HCT116 (cell line): ENCODE data around the gene ZFP3.

Experiments
- ELF1 ChIP-seq: IDR thresholded peaks from 2 replicates; pipeline ENCODE4 v1.6.1; 2012; ENCODE audit warnings: low read depth, borderline replicate concordance
- EZH2 ChIP-seq: fragments of 200-600 bp; sonication (generic); IDR thresholded peaks from 2 replicates; pipeline ENCODE4 v1.6.1; 2017; ENCODE audit warnings: antibody characterized with exemption, mixed run types
- FOSL1 ChIP-seq: IDR thresholded peaks from 2 replicates; pipeline ENCODE4 v1.6.1; 2012; ENCODE audit warnings: low read depth
- JUND ChIP-seq: IDR thresholded peaks from 2 replicates; pipeline ENCODE4 v1.6.1; 2012
- POLR2A ChIP-seq: IDR thresholded peaks from 2 replicates; pipeline ENCODE4 v1.7.0; 2011; ENCODE audit warnings: borderline replicate concordance; ENCODE audit not compliant: insufficient read depth, insufficient read length; ENCODE audit errors: extremely low read depth
- RAD21 ChIP-seq: IDR thresholded peaks from 2 replicates; pipeline ENCODE4 v1.6.1; 2012; ENCODE audit warnings: low read depth, mild to moderate bottlenecking
- SIN3A ChIP-seq: IDR thresholded peaks from 2 replicates; pipeline ENCODE4 v1.6.1; 2012; ENCODE audit warnings: low read depth
- SP1 ChIP-seq: IDR thresholded peaks from 2 replicates; pipeline ENCODE4 v1.6.1; 2012; ENCODE audit warnings: low read depth
- YY1 ChIP-seq: IDR thresholded peaks from 2 replicates; pipeline ENCODE4 v1.6.1; 2011; ENCODE audit warnings: low read length, low read depth, moderate library complexity, mild to moderate bottlenecking; ENCODE audit not compliant: insufficient replicate concordance; ENCODE audit errors: extremely low read depth
- ZFX ChIP-seq: fragments of 450-650 bp; IDR thresholded peaks from 2 replicates; pipeline ENCODE4 v1.6.1; 2017
- ZNF274 ChIP-seq: fragments of 200-500 bp; sonication (Bioruptor generic); IDR thresholded peaks from 2 replicates; pipeline ENCODE4 v1.6.1; 2014; ENCODE audit warnings: mild to moderate bottlenecking, low read depth, low read length, inconsistent platforms
- TF ChIP-seq, protein P1 (sequence below), 3 experiments: fragments of 200-600 bp in 1 of 3; sonication (generic) in 1 of 3; IDR thresholded peaks in 2 of 3; conservative IDR thresholded peaks in 1 of 3; 2 replicates each; pipeline ENCODE4 v1.5.1; 2012 to 2017; ENCODE audit warnings: low read depth in 2 of 3, low read length in 2 of 3, antibody characterized with exemption in 1 of 3, borderline replicate concordance in 1 of 3, control low read depth in 1 of 3, mild to moderate bottlenecking in 1 of 3, mixed read lengths in 1 of 3, mixed run types in 1 of 3, moderate library complexity in 1 of 3; ENCODE audit not compliant: insufficient read depth in 1 of 3
- TF ChIP-seq, protein P2 (sequence below): IDR thresholded peaks from 2 replicates; pipeline ENCODE4 v1.6.1; 2011; ENCODE audit warnings: mild to moderate bottlenecking, low read length, moderate library complexity; ENCODE audit not compliant: insufficient replicate concordance; ENCODE audit errors: extremely low read depth
- TF ChIP-seq, protein P3 (sequence below): IDR thresholded peaks from 2 replicates; pipeline ENCODE4 v1.6.1; 2012

DNA sequence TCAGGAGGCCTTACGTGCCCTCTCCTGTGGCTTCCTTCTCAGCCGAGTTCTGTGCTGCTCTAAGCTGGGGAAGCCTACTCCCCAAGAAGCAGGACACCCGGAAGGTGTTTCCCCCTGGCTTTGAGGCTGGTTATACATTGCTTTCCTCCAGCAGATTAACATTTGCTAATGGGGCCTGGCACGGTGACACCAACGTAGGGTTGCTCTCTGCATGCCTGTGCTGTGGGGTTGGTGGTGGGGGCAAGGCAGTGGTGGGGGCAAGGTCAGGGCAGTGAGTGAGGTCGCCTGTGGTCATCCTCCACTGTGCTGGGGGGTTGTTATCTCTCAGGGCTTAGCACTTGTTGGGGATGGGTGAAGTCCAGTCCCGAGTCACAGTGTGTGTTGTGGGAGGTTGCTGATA, 41.8 kb downstream of the ZFP3 start:
- TF ChIP-seq JUND (no peak), ZNF274 (no peak), FOSL1 (no peak), SIN3A (no peak), YY1 (no peak), POLR2A (no peak), EZH2 (no peak), ZFX (no peak), ELF1 (no peak), RAD21 (no peak), SP1 (no peak)
- TF ChIP-seq, protein P1, sequence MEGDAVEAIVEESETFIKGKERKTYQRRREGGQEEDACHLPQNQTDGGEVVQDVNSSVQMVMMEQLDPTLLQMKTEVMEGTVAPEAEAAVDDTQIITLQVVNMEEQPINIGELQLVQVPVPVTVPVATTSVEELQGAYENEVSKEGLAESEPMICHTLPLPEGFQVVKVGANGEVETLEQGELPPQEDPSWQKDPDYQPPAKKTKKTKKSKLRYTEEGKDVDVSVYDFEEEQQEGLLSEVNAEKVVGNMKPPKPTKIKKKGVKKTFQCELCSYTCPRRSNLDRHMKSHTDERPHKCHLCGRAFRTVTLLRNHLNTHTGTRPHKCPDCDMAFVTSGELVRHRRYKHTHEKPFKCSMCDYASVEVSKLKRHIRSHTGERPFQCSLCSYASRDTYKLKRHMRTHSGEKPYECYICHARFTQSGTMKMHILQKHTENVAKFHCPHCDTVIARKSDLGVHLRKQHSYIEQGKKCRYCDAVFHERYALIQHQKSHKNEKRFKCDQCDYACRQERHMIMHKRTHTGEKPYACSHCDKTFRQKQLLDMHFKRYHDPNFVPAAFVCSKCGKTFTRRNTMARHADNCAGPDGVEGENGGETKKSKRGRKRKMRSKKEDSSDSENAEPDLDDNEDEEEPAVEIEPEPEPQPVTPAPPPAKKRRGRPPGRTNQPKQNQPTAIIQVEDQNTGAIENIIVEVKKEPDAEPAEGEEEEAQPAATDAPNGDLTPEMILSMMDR (IDR thresholded peaks at IDR 0.05 in 2 of 3, conservative IDR thresholded peaks at IDR 0.05 in 1 of 3; ENCODE audit: borderline replicate concordance in 1 of 3, insufficient read depth in 1 of 3, low read depth in 2 of 3, low read length in 2 of 3), result no peak
- TF ChIP-seq, protein P2, sequence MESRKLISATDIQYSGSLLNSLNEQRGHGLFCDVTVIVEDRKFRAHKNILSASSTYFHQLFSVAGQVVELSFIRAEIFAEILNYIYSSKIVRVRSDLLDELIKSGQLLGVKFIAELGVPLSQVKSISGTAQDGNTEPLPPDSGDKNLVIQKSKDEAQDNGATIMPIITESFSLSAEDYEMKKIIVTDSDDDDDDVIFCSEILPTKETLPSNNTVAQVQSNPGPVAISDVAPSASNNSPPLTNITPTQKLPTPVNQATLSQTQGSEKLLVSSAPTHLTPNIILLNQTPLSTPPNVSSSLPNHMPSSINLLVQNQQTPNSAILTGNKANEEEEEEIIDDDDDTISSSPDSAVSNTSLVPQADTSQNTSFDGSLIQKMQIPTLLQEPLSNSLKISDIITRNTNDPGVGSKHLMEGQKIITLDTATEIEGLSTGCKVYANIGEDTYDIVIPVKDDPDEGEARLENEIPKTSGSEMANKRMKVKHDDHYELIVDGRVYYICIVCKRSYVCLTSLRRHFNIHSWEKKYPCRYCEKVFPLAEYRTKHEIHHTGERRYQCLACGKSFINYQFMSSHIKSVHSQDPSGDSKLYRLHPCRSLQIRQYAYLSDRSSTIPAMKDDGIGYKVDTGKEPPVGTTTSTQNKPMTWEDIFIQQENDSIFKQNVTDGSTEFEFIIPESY, result no peak
- TF ChIP-seq, protein P3, sequence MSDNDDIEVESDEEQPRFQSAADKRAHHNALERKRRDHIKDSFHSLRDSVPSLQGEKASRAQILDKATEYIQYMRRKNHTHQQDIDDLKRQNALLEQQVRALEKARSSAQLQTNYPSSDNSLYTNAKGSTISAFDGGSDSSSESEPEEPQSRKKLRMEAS, result no peak
